NOMO-1 treated with dmso at 0.1 percent for 144 hours (cell line): ENCODE data around the gene C19orf73.
"Not testable (repeated sequence)": the region's sequence is repeated elsewhere in the genome, so short reads cannot be mapped to it uniquely, and the experiment has no call there.

Experiments
- DNase-seq: peaks from one replicate; lab custom pipeline; 2025; ENCODE audit not compliant: unreplicated experiment; lab: John Stamatoyannopoulos, UW

The C19orf73 gene

GRCh38 chr19:49148784-49149651, 30.1 kb upstream of the C19orf73 start:
- peak; percentile 94 for DNase-seq

GRCh38 chr19:49148044-49148682, 29.2 kb upstream of the C19orf73 start:
- no peak for DNase-seq

- DNase-seq, result not testable (repeated sequence)
Measured at GRCh38 chr19:49146408-49146770, 27.4 kb upstream of the C19orf73 start.

GRCh38 chr19:49145573-49146407, 26.8 kb upstream of the C19orf73 start:
- DNase-seq, result no peak

- no peak for DNase-seq
Measured at GRCh38 chr19:49142866-49143335, 24.0 kb upstream of the C19orf73 start.

GRCh38 chr19:49141352-49141751, 22.4 kb upstream of the C19orf73 start:
- no peak for DNase-seq

- DNase-seq, result no peak
Measured at GRCh38 chr19:49140951-49141350, 22.0 kb upstream of the C19orf73 start.

- DNase-seq, result no peak
Measured at GRCh38 chr19:49136771-49137171, 17.8 kb upstream of the C19orf73 start.

GRCh38 chr19:49135686-49136085, 16.7 kb upstream of the C19orf73 start:
- no peak for DNase-seq

- DNase-seq, result no peak
Measured at GRCh38 chr19:49133621-49134454, 14.9 kb upstream of the C19orf73 start.

GRCh38 chr19:49132974-49133609, 14.1 kb upstream of the C19orf73 start:
- no peak for DNase-seq

- DNase-seq, result no peak
Measured at GRCh38 chr19:49130325-49130724, 11.4 kb upstream of the C19orf73 start.

GRCh38 chr19:49129238-49129583, 10.3 kb upstream of the C19orf73 start:
- DNase-seq, result no peak

GRCh38 chr19:49128545-49129237, 9.7 kb upstream of the C19orf73 start:
- DNase-seq, result no peak

- peak; percentile 88 for DNase-seq
Measured at GRCh38 chr19:49127674-49128544, 9.0 kb upstream of the C19orf73 start.

- DNase-seq, result not testable (repeated sequence)
Measured at GRCh38 chr19:49127225-49127624, 8.3 kb upstream of the C19orf73 start.

GRCh38 chr19:49126575-49126974, 7.6 kb upstream of the C19orf73 start:
- DNase-seq, result no peak

GRCh38 chr19:49125025-49125731, 6.2 kb upstream of the C19orf73 start:
- no peak for DNase-seq
